Psoas muscle (tissue), 8 donors: ENCODE results near the gene SMYD4. TPM values are rescaled to one million over a fixed set of nuclear protein-coding genes. Genes with fewer than 3 reads are reported as not detected.
A peak's percentile ranks its signal among the peaks of the same experiment; 100 is the strongest.
"Not testable (repeated sequence)": the region's sequence is repeated elsewhere in the genome, so short reads cannot be mapped to it uniquely, and the experiment has no call there.

ENCODE experiments used
- ATAC-seq, 4 donors: fragments of 200-7000 bp; cut with Tn5 transposase; one replicate each; pipeline ENCODE4 v1.9.1; 2020; ENCODE audit warnings: moderate library complexity in 3 of 4, mild to moderate bottlenecking in 2 of 4
- DNase-seq, 2 donors: peaks; one replicate each; pipeline ENCODE4 v3.0.0-alpha.2; 2020
- H3K27ac ChIP-seq: fragments of 200-600 bp; one replicate; pipeline ENCODE4 v1.8.0; 2022
- H3K27me3 ChIP-seq, 3 donors: fragments of 200-600 bp in 1 of 3; one replicate each; pipeline versions ENCODE4 v1.6.1 to v1.8.0; 2013 to 2022; ENCODE audit warnings: low read length in 2 of 3, mild to moderate bottlenecking in 2 of 3, moderate library complexity in 1 of 3; ENCODE audit not compliant: insufficient read depth in 3 of 3
- H3K36me3 ChIP-seq, 2 donors: fragments of 200-600 bp in 1 of 2; one replicate each; pipeline versions ENCODE4 v1.6.1 to v1.8.0; 2013 to 2022; ENCODE audit warnings: low read depth in 1 of 2, mild to moderate bottlenecking in 1 of 2, moderate library complexity in 1 of 2; ENCODE audit not compliant: insufficient read depth in 1 of 2
- H3K4me1 ChIP-seq: fragments of 200-600 bp; one replicate; pipeline ENCODE4 v1.8.0; 2022
- H3K4me3 ChIP-seq: fragments of 200-600 bp; one replicate; pipeline ENCODE4 v1.8.0; 2022; ENCODE audit warnings: mild to moderate bottlenecking
- H3K9me3 ChIP-seq: fragments of 200-600 bp; one replicate; pipeline ENCODE4 v1.8.0; 2022
- WGBS, 3 donors: extraction: QIAGEN DNeasy Blood & Tissue Kit; methylation state at CpG; one replicate each; pipeline versions ENCODE4 v1.1.6 to v1.1.7; 2013; 5-methylcytosine and 5-hydroxymethylcytosine counted together
- intact Hi-C, 2 donors: fragments of 100-400 bp; cut with DNase I; formaldehyde crosslinking; loops; one replicate each; pipeline versions ENCODE4 v1.11.0 to v1.14.2; 2022
- polyA plus RNA-seq, 3 donors: library from polyadenylated mRNA; stranded (reverse); fragments of 200-250 nt; gene quantifications; one replicate each; pipeline ENCODE4 v1.2.3, GENCODE V29; 2013
- total RNA-seq, 4 donors: library from RNA; stranded (reverse); fragmentation: NEBNext Ultra II Directional in 2 of 4; extraction: Animal tissue kit (Norgen Biotek cat#: 25700) in 2 of 4; gene quantifications; one replicate each; pipeline versions ENCODE4 v1.2.1 to v1.2.4, GENCODE V29; 2021 to 2023
- TF ChIP-seq, protein P1 (sequence below): fragments of 200-600 bp; IDR thresholded peaks from one replicate; pipeline ENCODE4 v1.8.0; 2022; ENCODE audit warnings: antibody characterized with exemption
- donor health status: healthy with polysubstance abuse.
- donor health status: DM: no; HTN: no; CAD: no; lungs with moderate emphysema.
- donor health status: Bipolar disorder and iron deficiency.
- donor health status: healthy.
- donor health status: DM: yes; HTN: yes; CAD: no.
- donor health status: DM: no; HTN: no; CAD: no.
- donor health status: DM: no; HTN: no; CAD: no.
- donor health status: DM: yes; HTN: yes; CAD: no.

The SMYD4 gene
- total and polyA plus RNA-seq, 7 donors = 8.0 to 22.4 (median 9.2) TPM

GRCh38 chr17:1800240-1800639 lies 29.5 kb downstream of the SMYD4 start:
- peaks cover 3 to 54% of the 10 kb centered on the region in 2 donors for H3K36me3 ChIP-seq
- DNase-seq = peak in 1 of 2 donors; percentile 80

GRCh38 chr17:1797846-1798245 lies 31.9 kb downstream of the SMYD4 start:
- H3K27me3 ChIP-seq, H3K4me3 ChIP-seq, intact Hi-C loops, H3K9me3 ChIP-seq, ATAC-seq, DNase-seq: not testable (repeated sequence)
- WGBS, 3 donors = 76 to 88% (median 80%) methylated on average over 8 of the region's 8 CpGs
- peaks cover 0 to 39% of the 10 kb centered on the region in 2 donors for H3K36me3 ChIP-seq
- H3K4me1 ChIP-seq = peaks cover 59% of the 10 kb centered on the region
- peak overlapping the region; percentile 93 for H3K27ac ChIP-seq

More at GRCh38 chr17:1800240-1800639, 29.5 kb downstream of the SMYD4 start:
- TF ChIP-seq, protein P1, sequence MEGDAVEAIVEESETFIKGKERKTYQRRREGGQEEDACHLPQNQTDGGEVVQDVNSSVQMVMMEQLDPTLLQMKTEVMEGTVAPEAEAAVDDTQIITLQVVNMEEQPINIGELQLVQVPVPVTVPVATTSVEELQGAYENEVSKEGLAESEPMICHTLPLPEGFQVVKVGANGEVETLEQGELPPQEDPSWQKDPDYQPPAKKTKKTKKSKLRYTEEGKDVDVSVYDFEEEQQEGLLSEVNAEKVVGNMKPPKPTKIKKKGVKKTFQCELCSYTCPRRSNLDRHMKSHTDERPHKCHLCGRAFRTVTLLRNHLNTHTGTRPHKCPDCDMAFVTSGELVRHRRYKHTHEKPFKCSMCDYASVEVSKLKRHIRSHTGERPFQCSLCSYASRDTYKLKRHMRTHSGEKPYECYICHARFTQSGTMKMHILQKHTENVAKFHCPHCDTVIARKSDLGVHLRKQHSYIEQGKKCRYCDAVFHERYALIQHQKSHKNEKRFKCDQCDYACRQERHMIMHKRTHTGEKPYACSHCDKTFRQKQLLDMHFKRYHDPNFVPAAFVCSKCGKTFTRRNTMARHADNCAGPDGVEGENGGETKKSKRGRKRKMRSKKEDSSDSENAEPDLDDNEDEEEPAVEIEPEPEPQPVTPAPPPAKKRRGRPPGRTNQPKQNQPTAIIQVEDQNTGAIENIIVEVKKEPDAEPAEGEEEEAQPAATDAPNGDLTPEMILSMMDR = no peak
- no peaks in the 10 kb centered on the region for H3K27me3 ChIP-seq
- intact Hi-C loops = no loop called here
- ATAC-seq = peak in 3 of 4 donors; percentile 78 to 80 (median 79)
- peaks cover 51% of the 10 kb centered on the region for H3K4me1 ChIP-seq
- H3K9me3 ChIP-seq = no peaks in the 10 kb centered on the region
- 42 to 59% (median 55%) methylated on average over 7 of the region's 7 CpGs for WGBS, 3 donors
- no peak overlapping the region for H3K4me3 ChIP-seq
- H3K27ac ChIP-seq = peak overlapping the region; percentile 51

DNA sequence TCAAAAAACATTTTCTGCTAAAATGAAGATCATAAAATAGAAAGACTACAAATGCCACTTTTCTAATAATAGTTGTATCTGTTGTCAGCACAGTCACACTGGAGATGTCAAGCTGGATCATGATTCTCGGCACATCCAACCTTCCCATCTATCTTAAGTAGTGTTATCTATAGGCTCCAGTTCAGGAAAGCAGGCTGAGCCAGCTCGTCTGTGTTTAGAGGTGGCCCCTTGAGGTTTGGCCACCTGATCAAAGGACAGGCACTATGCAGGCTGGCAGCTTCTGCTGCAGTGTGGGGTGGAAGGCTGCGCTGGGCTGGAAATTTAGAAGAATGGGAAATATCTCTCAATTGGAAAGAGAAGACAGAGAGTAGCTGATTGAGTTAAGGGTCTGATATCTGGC lies 32.4 kb downstream of the SMYD4 start:
- 34 to 49% (median 40%) methylated on average over 3 of the region's 3 CpGs for WGBS, 3 donors
- TF ChIP-seq, protein P1 = no peak
- Histone ChIP-seq H3K9me3 (no peaks in the 10 kb centered on the region), H3K4me1 (peaks cover 56% of the 10 kb centered on the region), H3K4me3 (peak overlapping the region; percentile 21), H3K27me3 (no peaks in the 10 kb centered on the region), H3K36me3 (peaks cover 0 to 35% of the 10 kb centered on the region in 2 donors), H3K27ac (peak overlapping the region; percentile 93)
- ATAC-seq (peak; percentile 29 to 40 (median 34)), DNase-seq (no peak)
- intact Hi-C loops = no loop called here

DNA sequence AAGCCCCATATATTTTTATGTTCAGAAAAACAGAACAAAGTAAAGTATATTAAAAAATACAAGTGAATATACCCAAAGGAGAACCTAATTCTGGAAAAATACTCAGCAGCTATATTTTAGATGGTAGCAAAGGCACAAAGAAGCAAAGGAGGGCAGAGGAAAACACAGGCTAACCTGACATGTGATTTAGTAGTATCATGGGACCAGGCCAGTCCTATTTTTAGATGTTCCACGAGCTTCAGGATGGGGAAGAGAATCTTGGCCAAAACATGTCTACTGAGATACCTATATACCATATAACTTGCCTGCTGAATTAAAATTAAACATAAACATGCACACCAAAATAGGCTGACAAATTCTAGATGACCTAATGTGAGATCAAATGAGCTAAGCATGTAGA lies 32.9 kb downstream of the SMYD4 start:
- peaks cover 0 to 33% of the 10 kb centered on the region in 2 donors for H3K36me3 ChIP-seq
- peak; percentile 82 to 90 (median 84) for ATAC-seq
- intact Hi-C loops = no loop called here
- H3K27me3 ChIP-seq = no peaks in the 10 kb centered on the region
- peak overlapping the region; percentile 93 for H3K27ac ChIP-seq
- H3K4me1 ChIP-seq = peaks cover 55% of the 10 kb centered on the region
- H3K9me3 ChIP-seq = no peaks in the 10 kb centered on the region
- peak overlapping the region; percentile 21 for H3K4me3 ChIP-seq
- 0 to 4% (median 4%) methylated on average over 1 of the region's 1 CpG for WGBS, 3 donors
- no peak for DNase-seq
- TF ChIP-seq, protein P1 = no peak

- Histone ChIP-seq H3K36me3 (peaks cover 0 to 11% of the 10 kb centered on the region in 2 donors), H3K4me1 (peaks cover 52% of the 10 kb centered on the region), H3K9me3 (no peaks in the 10 kb centered on the region), H3K27me3 (no peaks in the 10 kb centered on the region), H3K4me3 (no peak overlapping the region), H3K27ac (peak overlapping the region; percentile 79)
- intact Hi-C loops = no loop called here
- WGBS, 3 donors = 13 to 62% (median 23%) methylated on average over 1 of the region's 1 CpG
- TF ChIP-seq, protein P1 = no peak
- ATAC-seq (peak in 3 of 4 donors; percentile 34 to 78 (median 59)), DNase-seq (peak in 1 of 2 donors; percentile 32)
Observed at GRCh38 chr17:1793447-1793806, 36.3 kb downstream of the SMYD4 start.
